ENCODE measurements around the gene PC.
A peak's percentile ranks its signal among the peaks of the same experiment; 100 is the strongest.

The PC gene

DNA sequence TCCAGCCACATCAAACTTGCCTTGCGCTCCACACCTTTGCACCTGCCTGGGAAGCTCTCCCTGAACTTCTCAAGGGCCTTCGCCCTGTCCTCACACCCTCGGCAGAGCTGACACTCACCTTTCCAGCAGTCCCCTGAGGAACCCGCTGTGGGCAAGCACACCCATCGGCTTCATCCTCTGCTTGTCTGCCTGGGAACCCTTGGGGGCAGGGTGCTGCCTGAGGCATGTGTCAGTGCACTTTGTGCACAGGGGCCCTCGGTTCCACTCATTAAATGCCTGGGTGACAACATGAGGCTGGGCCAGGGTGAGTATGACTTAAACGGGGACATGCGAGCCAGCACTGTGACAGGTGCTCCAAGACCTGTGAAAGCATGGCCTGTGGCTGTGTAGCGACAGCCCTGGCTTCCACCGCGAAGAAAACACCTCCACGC lies 103.9 kb downstream of the PC start:
- DNase-seq (ENCODE audit: low spot score) = no peak

DNA sequence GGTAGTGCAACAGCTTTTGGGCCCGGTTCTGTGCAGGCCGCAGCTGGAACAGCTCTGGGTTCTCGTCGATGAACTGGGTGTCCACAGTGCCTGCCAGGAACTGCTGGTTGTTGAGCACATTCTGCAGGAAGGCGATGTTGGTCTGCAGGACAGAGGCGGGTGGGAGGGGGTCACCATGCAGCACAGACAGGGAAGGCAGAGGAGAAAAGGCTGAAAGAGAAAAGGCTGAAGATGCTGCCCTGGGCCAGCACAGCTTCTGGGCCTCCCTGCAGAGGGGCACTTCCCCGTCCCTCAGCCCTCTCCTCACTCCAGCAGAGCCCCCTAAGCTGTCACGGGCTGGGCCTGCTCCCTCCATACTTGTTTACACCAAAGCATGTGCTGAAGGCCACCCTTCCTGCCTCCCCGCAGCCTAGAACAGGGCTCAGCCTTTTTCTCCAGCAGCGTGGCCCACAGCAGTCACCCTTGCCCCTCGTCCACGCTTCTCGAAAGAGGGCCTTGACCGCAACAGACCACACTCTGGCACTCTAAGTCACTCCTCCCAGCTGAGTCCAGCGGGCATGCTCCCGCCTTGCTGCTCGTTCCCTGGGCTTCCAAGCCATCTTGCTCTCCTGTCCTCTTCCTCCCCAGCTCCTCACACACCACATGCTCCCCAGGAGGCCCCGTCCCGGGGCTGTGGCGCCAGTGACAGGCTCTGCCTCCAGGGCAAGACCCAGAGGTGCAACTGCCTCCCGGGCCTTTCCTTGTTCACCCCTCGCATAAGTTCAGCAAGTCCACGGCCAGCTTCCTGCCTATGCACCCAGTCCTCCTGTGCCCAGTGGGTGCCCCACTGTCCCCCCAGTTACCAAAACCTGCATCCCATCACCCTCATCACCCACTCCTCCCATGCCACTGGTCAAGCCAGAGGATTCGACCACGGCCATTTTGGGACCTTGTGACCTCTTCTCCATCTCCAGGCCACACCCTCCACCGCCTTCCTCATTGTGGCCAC lies 104.6 kb downstream of the PC start:
- no peak for DNase-seq (ENCODE audit: low spot score)

DNA sequence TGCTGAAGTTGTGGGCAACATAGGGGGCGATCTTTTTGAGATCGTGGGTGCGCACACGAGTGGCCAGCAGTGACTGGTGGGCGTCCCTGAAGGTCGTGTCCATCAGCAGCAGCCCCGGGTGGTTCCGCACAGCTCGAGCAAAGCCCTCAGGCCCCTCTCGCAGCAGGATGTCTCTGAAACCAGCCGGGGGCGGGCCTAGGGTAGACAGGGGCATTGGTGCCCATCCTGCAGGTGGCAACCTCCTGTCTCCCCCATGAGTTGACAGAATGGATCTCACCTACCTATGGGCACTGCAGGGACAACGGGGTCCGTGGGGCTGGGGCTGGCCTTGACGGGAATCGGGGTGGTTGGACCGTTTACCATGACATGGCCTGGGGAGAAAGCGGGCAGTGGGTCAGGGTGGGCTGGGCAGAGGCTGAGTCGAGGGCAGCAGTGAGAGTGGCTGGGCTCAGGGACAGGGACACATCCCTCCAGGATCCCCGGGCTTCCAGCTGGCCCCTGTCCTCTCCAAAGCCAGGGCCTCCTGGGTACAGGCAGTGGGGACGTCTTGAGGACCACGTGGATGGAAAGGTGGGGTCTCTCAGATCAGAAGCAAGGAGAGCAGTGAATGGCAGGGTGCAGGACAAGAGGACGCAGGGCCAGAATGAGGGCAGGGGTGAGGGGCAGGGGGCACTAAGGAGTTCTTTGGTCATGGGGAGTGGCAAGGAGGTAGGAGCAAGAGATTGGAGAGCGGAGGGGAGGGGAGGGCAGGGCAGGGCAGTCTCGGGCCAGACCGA lies 105.5 kb downstream of the PC start:
- no peak for DNase-seq (ENCODE audit: low spot score)

DNA sequence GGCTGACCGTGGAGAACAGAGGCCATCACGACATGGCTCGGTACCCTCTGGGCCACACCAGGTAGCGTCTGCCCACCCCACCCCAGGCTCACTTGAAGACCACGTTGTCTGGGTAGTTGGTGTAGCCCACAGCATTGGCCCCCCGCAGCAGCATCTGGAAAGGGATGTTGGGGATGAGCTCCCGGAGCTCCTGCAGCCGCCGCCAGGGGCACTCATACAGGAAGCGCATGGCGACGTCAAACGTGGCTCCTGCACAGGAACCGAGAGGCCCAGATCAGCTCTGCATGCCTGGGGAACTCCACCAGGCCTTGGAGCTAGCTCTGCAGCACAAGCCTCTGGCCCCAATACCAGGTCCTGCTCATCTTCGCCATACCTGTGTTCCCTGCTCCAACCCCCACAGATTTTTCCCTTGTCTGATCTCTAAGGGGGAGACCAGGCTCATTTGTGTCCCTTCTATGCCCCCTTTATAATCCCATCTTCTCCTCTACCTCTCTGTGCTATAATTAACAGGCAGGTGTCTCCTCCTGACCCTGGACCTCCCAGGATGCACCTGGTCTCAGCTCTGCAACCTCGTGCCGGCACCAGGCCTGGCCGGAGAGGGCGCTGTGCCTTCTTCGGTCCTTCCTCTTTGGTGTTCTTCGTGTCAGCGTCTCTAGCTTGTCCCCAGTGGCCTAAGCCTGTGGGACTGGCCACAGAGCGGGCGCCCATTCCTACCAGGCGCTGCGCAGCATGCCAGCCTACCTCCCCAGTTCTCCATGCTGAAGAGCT lies 106.3 kb downstream of the PC start:
- no peak for DNase-seq (ENCODE audit: low spot score)

DNA sequence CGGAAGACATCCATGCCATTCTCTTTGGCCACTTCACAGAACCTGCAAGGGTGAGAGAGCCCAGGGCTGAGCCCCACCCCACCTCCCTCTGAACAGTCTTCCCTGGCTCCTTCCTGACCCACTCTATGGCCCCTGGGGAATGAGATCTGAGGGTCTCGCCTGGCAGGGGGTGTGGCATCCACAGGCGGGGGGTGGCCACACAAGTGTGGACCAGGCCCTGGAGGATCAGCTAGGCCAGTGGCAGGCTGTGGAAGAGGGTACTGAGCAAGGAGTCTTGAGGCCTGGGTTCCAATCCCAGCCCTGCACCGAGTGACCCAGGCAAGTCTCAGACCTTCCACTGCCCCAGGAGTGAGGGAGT lies 107.0 kb downstream of the PC start:
- DNase-seq (ENCODE audit: low spot score) = no peak

DNA sequence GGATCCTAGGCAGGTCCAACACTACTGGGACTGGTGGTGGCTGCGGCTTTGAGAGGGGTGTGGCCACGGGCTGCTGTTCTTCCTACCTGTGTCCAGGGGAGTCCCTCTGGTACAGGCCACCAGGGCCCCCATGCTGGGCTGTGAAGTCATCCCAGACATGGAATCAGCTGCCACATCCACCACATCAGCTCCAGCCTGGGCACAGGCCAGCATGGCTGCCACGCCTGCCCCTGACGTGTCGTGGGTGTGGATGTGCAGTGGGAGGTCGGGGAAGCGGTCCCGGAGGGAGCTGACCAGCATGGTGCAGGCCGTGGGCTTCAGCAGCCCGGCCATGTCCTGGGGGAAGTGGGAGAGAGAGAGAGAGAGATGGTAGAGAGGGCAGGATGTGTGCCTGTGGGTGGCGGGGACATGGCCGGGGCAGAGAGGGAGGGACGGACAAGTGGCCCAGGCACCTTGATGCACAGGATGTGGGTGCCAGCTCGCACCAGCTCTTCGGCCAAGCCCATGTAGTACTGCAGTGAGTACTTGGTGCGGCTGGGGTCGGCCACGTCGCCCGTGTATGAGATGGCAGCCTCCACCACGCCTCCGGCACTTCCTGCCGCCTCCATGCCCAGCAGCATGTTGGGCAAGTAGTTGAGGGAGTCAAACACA lies 107.5 kb downstream of the PC start:
- no peak for DNase-seq (ENCODE audit: low spot score)

DNA sequence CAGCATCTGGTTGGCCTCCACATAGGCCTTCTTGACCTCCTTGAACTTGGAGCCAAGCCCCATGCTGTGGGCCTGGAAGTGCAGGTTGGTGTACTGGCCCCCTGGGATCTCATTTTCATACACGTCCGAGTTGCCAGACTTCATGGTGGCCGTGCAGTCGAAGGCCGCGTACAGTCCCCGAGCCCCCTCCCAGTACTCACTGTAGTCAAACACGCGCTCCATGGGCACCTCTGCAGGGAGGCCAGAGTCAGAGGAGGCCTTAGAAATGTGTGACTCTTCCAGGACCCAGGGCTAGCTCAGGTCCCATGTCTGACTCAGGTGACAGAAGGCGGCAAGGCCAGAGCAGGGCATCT lies 108.0 kb downstream of the PC start:
- no peak for DNase-seq (ENCODE audit: low spot score)

DNA sequence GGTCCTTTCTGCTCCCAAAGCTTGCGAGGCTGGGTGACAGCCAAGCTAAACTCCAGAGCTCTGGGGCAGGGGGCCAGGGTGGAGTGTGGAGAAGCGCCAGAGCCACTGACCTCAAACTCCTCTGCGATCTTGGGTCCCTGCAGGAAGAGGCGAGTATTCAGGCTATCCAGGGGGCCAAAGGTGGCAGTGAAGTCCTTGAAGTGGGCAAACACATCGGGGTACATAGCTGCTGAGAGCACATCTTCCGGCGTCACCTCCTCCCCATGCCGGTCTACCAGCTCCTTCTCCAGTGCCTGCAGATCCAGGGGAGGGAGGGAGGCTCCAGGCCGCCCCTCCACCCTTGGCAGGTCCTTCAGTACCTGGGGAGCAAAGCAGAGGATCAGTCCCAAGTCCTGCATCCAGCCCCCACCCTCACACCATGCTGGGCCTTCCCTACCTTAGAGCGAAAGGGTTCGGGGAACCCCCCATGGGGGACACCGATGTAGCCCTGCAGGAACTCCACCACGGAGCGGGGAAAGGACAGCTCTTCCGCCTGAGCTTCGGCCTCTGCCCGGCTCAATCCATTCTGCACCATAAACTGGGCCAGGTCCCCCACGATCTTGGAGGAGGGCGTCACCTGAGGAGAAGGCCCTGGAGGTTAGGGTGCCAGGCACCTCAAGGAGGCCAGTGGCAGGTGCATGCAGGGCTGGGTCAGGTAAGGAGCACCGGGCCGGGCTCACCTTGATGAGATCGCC lies 108.5 kb downstream of the PC start:
- no peak for DNase-seq (ENCODE audit: low spot score)

DNA sequence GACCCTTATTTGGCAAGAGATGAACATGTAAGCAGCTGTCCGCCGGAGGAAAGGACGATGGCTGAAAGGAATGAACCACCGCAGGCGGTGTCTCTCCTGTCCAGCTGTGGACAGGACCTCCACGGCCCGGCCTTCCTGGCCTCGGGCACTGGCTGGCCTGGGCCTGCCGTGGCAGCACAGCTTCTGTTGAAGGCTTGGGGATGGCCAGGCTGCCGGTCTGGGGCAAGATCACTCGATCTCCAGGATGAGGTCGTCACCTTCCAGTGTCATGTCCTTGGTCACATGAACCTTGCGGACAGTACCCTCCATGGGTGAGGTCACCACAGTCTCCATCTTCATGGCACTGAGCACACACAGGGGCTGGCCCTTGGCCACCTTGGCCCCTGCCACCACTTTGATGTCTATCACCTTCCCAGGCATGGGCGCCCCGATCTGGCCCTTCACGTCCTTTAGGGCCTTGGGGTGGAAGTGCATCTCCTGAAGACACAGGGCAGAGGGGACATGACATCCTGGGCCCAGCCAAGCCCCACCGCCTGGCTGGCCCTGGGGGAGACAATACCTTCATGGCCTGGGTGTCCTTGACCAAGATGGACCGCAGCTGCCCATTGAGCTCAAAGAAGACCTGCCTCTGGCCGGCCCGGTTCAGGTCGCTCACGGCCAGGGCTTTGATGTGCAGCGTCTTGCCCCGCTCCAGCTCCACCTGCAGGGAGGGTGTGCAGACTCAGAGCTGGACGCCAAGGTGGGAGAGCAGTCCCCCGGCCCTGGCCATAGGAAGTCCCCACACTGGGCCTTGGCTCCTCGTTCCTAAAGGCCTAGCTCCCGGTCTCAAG lies 109.3 kb downstream of the PC start:
- no peak for DNase-seq (ENCODE audit: low spot score)

DNA sequence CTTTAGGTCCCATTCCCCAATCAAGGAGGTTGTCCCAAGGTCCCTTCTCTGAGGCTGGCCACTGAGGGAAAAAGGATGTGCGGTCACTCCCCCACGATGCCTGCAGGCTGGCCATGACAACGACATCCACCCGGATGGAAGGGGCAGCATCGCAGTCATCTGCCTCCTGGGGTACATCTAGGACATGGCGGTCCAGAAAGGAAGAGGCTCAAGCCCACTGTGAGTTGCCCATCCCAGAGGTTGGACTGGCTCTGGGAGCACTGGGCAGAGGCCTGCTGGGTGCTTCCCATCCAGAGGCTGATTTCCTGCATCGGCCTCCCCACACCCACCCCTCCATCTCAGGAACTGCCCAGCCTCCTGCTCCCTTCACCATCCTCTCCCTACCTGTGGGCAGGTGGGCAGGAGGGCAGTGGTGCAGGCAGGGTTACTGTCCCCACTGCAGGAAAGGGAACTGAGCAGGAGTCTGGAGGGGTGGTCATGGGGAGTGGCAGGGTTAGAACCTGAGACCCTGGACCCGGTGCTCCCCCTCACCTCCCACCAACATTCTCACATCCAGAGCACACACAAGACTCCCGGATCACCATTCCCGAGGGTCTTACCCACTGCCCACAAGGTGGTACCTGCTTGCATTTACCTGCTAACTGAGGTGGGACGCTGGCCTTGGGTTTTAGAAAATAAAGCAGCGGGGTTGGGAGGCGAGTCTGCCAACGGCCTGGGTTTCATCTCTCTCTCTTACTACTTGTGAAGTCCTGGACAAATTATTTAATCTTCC lies 110.5 kb downstream of the PC start:
- no peak for DNase-seq (ENCODE audit: low spot score)

DNA sequence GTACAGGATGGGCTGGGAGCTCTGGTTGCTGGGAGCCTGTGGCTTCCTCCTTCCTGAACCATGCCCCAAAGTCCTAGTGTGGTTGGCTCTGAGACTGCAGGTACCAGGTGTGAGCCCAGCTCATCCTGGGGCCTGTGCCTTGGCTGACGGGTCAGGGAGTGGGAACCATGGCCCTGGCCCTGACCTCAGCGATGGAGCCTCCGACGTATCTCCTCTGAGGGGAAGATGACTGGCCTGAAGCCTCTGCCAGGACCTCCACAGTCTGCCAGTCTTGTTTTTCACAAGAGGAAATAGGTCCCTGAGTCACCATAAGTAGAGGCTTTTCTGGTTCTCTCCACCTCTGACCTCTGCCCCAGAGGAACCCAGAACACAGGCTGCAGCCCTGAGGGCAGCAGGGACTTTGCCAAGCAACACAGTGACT lies 111.5 kb downstream of the PC start:
- no peak for DNase-seq (ENCODE audit: low spot score)

DNA sequence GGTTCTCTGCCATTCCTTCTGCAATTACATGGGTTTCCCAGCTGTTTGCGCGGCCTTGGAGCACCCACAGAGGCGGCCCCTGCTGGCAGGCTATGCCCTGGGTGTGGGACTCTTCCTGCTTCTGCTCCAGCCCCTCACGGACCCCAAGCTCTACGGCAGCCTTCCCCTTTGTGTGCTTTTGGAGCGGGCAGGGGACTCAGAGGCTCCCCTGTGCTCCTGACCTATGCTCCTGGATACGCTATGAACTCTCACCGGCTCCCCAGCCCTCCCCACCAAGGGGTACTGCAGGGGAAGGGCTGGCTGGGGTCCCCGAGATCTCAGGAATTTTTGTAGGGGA lies 112.3 kb downstream of the PC start:
- no peak for DNase-seq (ENCODE audit: low spot score)

DNA sequence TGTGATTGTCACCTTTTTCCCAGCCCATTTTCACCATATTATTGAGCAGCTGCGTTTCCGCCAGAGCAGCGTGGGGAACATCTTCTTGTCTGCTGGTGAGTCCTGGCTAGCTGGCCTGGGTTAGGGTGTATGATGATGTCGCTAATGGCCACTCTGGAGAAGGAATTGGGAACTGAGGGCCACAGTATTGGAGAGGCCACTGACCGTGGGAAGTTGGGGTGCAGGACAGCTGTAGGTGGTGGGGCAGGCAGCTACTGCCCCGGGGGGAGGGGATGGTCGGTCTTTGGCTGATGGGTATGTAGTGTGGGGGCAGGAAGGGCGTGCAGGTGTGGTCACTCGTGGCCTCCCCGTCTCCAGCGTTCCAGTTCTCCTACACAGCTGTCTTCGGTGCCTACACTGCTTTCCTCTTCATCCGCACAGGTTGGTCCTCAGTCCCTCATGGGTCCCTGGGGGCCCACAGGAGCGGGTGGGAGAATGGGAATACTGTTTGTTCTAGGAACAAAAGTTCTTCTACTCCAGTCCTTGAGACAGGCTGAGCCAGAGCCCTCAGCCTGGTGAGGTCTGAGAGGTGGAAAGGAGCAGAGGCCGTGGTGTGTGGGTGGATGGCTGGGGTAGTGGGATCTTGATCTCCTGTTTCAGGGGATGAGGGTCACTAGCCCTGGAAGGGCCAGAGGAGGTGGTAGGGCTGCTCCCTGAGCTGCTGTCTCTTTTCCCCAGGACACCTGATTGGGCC lies 112.9 kb downstream of the PC start:
- no peak for DNase-seq (ENCODE audit: low spot score)

DNA sequence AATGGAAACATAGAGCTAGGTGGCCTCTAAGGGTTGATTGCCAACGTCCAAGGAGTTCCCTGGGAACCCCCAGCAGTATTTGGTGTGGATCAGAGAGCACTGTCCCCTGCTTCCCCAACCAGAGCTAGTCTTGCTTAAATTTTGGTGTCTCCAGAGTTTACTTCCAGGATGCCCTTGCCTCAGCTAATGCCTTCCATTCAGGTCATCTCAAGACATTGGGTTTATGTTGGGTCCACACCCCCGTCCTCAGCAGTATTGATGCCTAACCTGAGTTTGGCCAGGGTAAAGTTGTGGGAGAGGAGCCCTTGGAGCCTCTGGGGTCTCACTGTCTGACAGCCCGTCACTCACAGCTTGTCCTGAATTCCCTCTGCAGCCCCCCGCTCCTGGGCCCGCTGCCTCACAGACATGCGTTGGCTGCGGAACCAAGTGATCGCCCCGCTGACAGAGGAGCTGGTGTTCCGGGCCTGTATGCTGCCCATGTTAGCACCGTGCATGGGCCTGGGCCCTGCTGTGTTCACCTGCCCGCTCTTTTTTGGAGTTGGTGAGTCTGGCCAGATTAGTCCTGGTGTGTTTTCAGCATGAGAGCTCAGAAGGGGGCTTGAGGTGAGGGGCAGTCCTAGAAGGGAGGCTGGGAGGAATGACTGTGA lies 113.6 kb downstream of the PC start:
- DNase-seq (ENCODE audit: low spot score) = no peak

DNA sequence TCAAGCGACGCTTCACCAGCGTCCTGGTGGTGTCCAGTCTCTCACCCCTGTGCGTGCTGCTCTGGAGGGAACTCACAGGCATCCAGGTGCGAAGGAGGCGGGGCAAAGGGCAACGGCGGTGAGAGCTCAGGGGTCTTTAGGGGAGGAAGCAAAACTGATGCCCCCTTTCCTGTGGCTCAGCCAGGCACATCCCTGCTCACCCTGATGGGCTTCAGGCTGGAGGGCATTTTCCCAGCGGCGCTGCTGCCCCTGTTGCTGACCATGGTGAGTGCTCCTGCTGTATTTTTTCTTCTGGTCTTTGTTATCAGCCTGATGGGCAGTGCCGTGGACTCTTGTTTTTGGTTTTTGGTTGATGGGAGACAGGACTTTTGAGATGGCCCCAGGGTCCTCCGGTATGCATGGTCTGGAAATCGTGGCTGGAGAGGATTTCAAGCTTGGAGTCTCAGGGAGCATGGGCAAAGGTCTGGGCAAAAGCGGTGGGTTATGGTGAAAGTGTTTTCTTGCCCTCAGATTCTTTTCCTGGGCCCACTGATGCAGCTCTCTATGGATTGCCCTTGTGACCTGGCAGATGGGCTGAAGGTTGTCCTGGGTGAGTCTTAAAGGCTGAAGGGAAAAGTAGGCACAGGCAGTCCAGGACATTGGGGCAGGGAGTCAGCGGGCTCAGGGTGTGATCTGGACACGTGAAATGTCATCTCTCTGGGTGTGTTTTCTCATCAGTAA lies 114.2 kb downstream of the PC start:
- no peak for DNase-seq (ENCODE audit: low spot score)

DNA sequence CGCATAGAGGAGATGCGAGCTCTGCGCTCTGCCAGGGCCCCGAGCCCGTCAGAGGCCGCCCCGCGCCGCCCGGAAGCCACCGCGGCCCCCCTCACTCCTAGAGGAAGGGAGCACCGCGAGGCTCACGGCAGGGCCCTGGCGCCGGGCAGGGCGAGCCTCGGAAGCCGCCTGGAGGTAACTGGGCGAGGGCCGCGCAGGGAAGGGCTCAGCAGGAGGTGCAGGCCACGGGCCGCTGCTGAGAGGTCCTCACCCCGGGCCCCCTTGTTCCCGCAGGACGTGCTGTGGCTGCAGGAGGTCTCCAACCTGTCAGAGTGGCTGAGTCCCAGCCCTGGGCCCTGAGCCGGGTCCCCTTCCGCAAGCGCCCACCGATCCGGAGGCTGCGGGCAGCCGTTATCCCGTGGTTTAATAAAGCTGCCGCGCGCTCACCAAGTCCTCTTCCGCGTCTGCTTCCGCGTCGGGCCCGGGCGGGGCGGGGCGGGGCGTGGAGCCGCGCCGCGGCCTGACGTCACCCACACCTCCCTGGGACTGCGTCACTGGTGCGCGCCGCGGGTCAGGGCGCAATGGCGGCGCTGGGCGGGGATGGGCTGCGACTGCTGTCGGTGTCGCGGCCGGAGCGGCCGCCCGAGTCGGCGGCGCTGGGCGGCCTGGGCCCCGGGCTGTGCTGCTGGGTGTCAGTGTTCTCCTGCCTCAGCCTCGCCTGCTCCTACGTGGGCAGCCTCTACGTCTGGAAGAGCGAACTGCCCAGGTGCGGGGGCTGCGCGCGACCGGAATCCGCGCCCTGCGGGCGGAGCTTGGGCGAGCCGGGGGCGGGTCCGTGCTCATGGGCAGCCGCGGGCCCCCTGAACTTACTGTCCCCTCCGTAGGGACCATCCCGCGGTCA lies 115.0 kb downstream of the PC start, which contains the start of gene RCE1:
RCE1 (plus strand) TSS at position 546 of the 880 bp plus-strand sequence; CDS start at position 561, 15 bp downstream.
- DNase-seq (ENCODE audit: low spot score) = peak; percentile 92

DNA sequence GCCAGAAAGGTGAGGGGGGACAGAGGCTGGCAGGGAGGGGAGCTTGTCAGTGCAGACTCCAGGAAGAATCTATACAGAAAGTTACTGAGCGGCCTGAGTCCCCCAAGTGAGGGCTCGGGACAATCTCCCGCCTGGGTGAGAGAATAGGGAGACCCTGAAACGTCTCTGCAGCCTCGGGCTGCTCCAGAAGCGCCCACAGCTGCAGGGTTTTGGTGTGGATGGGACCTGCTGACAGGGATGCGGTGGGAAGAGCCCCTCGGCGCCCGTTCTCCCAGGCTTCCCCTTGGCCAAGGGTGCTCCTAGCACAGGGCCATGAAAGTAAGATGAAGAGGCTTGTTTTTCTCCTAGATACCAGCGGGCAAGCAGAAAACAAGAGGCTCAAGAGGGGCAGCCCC lies 115.7 kb downstream of the PC start:
- no peak for DNase-seq (ENCODE audit: low spot score)
